Lower leg skin (tissue), 4 donors: ENCODE data around the gene BRD9. TPM values are rescaled to one million over a fixed set of nuclear protein-coding genes. Genes with fewer than 3 reads are reported as not detected.
"Not testable (repeated sequence)": the region's sequence is repeated elsewhere in the genome, so short reads cannot be mapped to it uniquely, and the experiment has no call there.

Source experiments
- DNase-seq, 2 donors: peaks; one replicate each; pipeline ENCODE4 v3.0.0-alpha.2; 2019; ENCODE audit warnings: low spot score in 2 of 2
- H3K4me3 ChIP-seq: fragments of 200-600 bp; sonication (generic); 2 replicates; pipeline ENCODE4 v1.5.1; 2017; ENCODE audit warnings: mild to moderate bottlenecking, low read depth; ENCODE audit not compliant: poor library complexity, severe bottlenecking
- CTCF ChIP-seq, 3 donors: fragments of 450-650 bp; IDR thresholded peaks; one replicate each; pipeline ENCODE4 v1.5.1; 2016; ENCODE audit warnings: antibody characterized with exemption in 3 of 3, mild to moderate bottlenecking in 3 of 3, moderate library complexity in 2 of 3
- POLR2A ChIP-seq, 2 donors: fragments of 450-650 bp; IDR thresholded peaks; one replicate each; pipeline ENCODE4 v1.6.1; 2016 to 2017; ENCODE audit warnings: antibody characterized with exemption in 2 of 2, mild to moderate bottlenecking in 1 of 2, moderate library complexity in 1 of 2
- WGBS, 2 donors: methylation state at CpG; one replicate each; pipeline ENCODE4 v1.1.5; 2018; 5-methylcytosine and 5-hydroxymethylcytosine counted together
- intact Hi-C: fragments of 100-400 bp; cut with DNase I; formaldehyde crosslinking; loops from one replicate; pipeline ENCODE4 v1.15.0; 2023; ENCODE audit warnings: low total_unique reads
- total RNA-seq, 4 donors: library from RNA; depleted of rRNA; stranded (reverse); fragments of >200 nt; gene quantifications; one replicate each; pipeline ENCODE4 v1.1.0, GENCODE V29; 2016

The BRD9 gene
- total RNA-seq: 10 to 100 TPM; 27.5 to 49.6 (median 28.6) TPM

DNA sequence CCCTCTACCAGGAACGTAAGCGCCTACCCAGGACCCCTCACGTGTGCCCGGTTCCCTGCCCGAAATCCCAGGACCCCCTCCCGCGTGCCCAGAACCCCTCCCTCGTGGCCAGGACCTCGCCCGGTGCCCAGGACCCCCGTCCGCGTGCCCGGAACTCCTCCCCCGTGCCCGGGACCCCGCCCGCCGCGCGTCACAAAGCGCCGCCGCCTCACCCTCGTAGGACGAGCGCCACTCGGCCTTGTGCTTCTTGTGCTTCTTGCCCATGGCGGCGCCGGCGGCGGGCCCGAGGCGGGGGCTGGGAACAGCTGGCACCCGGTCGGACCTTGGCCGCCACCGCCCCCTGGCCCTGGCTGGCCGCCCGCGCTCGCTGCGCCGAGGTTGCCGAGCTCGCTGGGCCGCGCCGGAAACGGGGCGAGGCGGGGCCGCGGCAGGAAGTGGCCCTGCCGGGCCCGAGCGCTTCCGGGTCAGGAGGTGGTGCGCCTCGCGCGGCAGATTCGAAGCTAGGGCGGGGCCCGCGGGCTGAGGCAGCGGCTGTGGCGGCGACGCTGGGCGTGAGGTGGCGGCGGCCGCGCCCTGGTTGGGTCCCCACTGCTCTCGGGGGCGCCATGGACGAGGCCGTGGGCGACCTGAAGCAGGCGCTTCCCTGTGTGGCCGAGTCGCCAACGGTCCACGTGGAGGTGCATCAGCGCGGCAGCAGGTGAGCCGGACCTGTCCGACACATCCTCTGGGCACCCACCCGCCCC is at the start of gene BRD9, which contains the start of gene TRIP13:
Gene BRD9 (minus strand): TSS at position 408 of the 743 bp plus-strand sequence. CDS start 144 bp downstream, at position 264.
Gene TRIP13 (plus strand): TSS at position 491 of the 743 bp plus-strand sequence. CDS start 115 bp downstream, at position 606.
- H3K4me3 ChIP-seq: peak within 1 kb of the TSS; percentile 61
- WGBS, 2 donors: 0 to 1% methylated on average over 42 to 46 of the region's 91 CpGs
- TF ChIP-seq CTCF (IDR thresholded peaks at IDR 0.05): no peak
- TF ChIP-seq POLR2A (IDR thresholded peaks at IDR 0.05): no peak
- DNase-seq: peak; percentile 55 to 96
- intact Hi-C loops: no loop called here

DNA sequence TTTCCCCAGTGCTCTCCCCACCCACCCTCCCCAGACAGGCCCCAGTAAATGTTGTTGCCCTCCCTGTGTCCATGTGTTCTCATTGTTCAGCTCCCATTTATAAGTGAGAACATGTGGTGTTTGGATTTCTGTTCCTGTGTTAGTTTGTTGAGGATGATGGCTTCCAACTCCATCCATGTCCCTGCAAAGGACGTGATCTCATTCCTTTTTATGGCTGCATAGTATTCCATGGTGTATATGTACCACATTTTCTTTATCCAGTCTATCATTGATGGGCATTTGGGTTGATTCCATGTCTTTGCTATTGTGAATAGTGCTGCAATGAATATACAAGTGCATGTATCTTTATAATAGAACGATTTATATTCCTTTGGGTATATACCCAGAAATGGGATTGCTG is 48.1 kb upstream of the BRD9 start:
- intact Hi-C loops, DNase-seq, H3K4me3 ChIP-seq: not testable (repeated sequence)
- 81 to 88% methylated on average over 2 of the region's 2 CpGs for WGBS, 2 donors

GRCh38 chr5:939368-939767 is 46.8 kb upstream of the BRD9 start:
- WGBS, 2 donors: 79% methylated on average over 7 of the region's 7 CpGs
- DNase-seq: no peak
- TF ChIP-seq CTCF (IDR thresholded peaks at IDR 0.05): no peak
- TF ChIP-seq POLR2A (IDR thresholded peaks at IDR 0.05): no peak
- no peak overlapping the region for H3K4me3 ChIP-seq
- intact Hi-C loops: loop anchor here (10.0 kb wide), 1 partner anchor 205 kb away; no protein-coding TSS in a partner anchor

DNA sequence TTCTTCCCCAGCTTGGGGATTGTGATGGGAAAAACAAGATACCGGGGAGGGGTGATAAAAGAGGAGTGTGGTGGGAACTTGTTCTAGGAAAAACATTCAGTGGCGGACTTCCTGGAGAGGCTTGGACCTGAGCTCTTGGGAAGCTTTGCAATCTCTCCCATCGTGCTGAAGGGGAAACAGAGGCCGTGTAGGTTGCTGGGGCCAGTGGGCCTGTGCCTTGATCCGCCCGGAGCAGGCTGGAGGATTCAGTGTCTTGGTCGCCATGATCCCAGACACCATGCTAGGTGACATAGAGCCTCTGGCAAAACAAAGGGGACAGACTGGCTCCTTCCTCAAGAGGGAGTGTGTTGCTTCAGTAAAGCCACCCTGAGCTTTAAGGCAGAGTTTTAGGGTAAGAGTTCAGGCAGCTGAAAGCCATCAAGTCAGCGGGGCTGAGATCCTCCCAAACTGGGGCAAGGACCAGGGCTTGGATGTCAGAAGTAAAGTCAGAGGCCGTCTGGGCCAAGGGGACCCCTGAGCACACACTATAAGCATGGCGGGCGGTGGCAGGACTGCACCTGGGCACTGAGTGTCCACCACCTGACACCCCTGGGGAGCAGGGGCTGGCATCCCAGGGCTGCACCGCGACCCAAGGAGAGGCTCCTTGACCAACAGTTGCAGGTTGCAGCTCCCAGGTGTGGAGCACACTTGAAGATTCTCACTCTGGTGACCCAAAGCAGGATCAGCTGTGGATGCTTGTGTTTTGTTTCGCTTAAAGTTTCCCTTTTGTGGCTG is 44.7 kb upstream of the BRD9 start:
- 88 to 89% methylated on average over 9 to 14 of the region's 14 CpGs for WGBS, 2 donors
- DNase-seq: peak in 1 of 2 donors; percentile 29
- intact Hi-C loops: loop anchor here (10.0 kb wide), 1 partner anchor 207 kb away; no protein-coding TSS in a partner anchor
- TF ChIP-seq CTCF (IDR thresholded peaks at IDR 0.05) (no peak), POLR2A (IDR thresholded peaks at IDR 0.05) (no peak)
- no peak overlapping the region for H3K4me3 ChIP-seq

- intact Hi-C loops: loop anchor here (10.0 kb wide), 1 partner anchor 208 kb away; no protein-coding TSS in a partner anchor
- 91 to 94% methylated on average over 19 of the region's 19 CpGs for WGBS, 2 donors
- DNase-seq: peak in 1 of 2 donors; percentile 40
- no peak overlapping the region for H3K4me3 ChIP-seq
- TF ChIP-seq POLR2A (IDR thresholded peaks at IDR 0.05): no peak
- no peak for TF ChIP-seq CTCF (IDR thresholded peaks at IDR 0.05)
Observed at GRCh38 chr5:936149-937144, 43.8 kb upstream of the BRD9 start.
